Astrocyte of the spinal cord (primary cell): ENCODE measurements around the gene CDC37.

Experiments
- DNase-seq: peaks from one replicate; pipeline ENCODE4 v3.0.0; 2011; ENCODE audit warnings: low read depth, low spot score
- H3K4me3 ChIP-seq: 2 replicates; pipeline ENCODE4 v1.5.1; 2011; ENCODE audit warnings: low read depth, mild to moderate bottlenecking, low read length, moderate library complexity
- in situ Hi-C: cut with HindIII; loops from 2 replicates; pipeline ENCODE4 v1.10.0; 2017; ENCODE audit warnings: low sequenced_read_pairs
- TF ChIP-seq, protein P1 (sequence below): IDR thresholded peaks from 2 replicates; pipeline ENCODE4 v1.5.1; 2012; ENCODE audit warnings: low read depth, mild to moderate bottlenecking, low read length, inconsistent platforms

Gene CDC37

DNA sequence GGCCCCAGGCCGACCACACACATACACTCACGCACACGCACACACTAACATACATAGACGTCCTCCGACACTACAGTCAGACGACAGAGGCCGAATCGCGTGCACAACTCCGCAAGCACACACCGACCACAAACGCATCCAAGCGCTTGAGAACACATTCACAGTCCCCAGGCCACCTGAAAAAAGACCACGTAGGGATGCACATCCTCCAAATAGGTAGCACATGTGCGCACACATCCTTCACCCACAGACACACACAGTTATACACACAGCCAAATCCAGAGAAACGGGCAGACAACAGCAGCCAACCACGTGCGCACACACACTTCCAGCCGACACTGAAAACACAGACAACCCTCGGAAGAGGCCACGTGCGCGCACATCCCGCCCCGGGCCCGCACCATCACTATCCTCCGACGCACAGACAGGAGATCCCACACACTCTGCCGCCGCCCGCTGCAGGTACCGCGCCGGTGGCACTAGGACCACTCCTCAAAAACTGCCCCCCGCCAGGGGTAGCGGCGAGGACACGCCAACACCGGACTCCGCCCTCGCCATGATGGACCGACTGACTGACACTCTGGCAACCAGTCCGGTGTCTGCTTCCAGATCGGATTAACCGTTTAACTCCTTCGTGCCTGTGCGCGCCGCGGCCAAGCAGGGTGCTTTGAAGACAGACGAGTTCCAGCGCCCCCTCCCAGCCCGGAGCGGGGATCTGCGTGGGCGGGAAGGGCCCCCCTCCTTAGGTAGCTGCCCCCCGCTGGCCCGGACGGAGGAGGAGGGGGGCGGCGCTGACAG lies 16.5 kb upstream of the CDC37 start:
- peak overlapping the region; percentile 42 for H3K4me3 ChIP-seq
- TF ChIP-seq, protein P1, sequence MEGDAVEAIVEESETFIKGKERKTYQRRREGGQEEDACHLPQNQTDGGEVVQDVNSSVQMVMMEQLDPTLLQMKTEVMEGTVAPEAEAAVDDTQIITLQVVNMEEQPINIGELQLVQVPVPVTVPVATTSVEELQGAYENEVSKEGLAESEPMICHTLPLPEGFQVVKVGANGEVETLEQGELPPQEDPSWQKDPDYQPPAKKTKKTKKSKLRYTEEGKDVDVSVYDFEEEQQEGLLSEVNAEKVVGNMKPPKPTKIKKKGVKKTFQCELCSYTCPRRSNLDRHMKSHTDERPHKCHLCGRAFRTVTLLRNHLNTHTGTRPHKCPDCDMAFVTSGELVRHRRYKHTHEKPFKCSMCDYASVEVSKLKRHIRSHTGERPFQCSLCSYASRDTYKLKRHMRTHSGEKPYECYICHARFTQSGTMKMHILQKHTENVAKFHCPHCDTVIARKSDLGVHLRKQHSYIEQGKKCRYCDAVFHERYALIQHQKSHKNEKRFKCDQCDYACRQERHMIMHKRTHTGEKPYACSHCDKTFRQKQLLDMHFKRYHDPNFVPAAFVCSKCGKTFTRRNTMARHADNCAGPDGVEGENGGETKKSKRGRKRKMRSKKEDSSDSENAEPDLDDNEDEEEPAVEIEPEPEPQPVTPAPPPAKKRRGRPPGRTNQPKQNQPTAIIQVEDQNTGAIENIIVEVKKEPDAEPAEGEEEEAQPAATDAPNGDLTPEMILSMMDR = no peak
- in situ Hi-C loops = no loop called here
- peak; percentile 80 for DNase-seq

DNA sequence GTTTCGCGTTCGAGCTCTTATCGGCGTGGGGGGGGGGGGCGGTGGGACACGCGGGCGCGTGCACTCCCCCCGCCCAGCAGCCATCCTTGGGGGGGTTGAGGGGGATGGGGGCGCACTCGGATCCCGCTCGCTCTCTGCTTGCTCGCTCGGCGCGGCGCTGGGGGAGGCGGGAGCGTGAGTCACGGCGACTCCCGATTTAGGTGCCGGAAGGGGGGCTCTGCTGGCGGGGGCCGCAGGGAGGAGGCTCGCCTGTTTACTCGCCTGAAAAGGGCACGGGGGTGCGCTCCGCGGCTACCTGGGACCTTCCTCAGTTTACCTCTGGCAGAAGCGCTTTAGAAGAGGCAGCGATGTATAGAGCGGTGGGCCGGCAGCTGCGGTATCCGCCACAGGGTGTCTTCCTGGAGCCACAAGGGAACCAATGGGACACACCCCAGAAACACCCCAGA lies 15.9 kb upstream of the CDC37 start:
- TF ChIP-seq, protein P1 = no peak
- in situ Hi-C loops = no loop called here
- peak overlapping the region; percentile 42 for H3K4me3 ChIP-seq
- no peak for DNase-seq

DNA sequence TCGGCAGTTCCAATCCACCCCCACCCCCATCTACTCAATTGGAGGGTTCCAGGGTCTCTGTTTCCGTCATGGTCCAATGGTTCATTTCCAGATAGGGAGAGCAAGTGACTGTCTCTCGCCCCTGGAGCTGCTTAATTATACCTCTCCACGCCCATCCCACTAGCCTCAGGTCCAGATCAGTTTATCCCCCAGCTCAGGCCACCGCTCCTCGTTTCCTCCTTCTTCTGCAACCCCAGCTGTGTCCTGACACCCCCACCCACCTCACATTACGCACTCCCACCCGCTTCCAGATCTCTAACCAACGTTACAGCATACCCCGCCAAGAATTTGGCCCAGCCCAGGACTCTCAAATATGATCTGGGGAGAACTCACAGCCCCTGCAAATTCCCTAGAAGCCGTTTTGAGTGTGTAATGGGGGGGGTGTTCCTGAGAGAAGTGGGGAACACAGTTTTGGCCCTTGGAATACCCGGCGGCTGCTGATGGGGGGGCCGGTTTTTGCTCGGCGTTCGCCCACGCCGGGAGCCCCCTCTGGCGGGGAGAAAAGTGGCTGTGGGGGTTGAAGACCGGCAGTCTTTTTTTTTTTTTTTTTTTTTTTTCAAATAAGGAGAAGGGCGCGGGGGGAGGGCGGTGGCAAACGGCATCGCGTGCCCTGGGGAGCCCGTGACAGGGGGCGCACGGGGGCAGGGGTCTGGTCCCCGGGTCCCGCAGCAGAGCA lies 15.3 kb upstream of the CDC37 start:
- in situ Hi-C loops = no loop called here
- no peak overlapping the region for H3K4me3 ChIP-seq
- DNase-seq = no peak
- TF ChIP-seq, protein P1 = peak; percentile 31

DNA sequence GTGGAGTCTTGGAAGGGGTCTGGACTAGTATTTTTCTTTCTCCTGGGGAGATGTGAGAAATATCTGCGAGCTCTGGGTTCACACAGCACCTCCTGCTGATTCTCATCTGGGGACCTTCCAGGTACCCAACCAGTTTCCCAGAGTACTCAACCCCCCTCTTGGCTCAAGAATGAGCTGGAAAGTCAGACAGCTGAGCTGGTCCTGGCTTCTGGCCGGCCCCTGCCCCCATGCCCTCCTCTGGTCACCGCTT lies 14.8 kb upstream of the CDC37 start:
- DNase-seq = peak; percentile 41
- in situ Hi-C loops = no loop called here

DNA sequence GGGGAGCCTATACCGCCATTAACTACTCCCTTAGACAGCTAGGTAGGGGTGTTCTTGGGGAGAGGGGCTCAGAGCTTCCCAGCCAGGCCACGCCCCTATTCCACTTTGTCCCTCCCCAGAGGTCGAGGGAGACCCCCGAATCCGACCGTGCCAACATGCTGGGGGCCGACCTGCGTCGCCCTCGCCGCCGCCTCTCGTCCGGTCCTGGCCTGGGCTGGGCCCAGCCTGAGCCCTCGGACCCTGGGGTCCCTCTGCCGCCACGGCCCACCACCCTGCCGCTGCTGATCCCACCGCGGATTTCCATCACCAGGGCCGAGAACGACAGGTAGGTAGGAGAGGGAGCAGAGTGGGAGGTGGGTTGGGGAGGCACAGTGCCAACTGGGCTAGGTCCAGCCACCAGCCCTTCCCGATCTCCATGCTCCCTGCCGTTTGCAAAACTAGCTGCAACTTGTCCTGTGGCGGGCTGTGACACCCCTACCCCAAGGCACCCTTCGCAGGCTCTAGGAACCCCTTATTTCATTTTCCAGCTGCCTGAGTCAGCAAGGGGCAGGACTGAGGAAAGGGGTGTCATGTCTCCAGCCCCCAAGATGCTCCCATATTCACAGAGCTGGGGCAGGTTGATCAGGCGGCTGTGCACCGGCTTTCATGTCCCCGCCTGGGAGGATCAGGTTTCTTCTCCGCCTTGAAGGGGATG lies 14.3 kb upstream of the CDC37 start:
- in situ Hi-C loops = no loop called here
- TF ChIP-seq, protein P1 = no peak
- no peak for DNase-seq
- H3K4me3 ChIP-seq = no peak overlapping the region

More for the DNA sequence above, 14.8 kb upstream of the CDC37 start:
- TF ChIP-seq, protein P1 = no peak
- H3K4me3 ChIP-seq = no peak overlapping the region

DNA sequence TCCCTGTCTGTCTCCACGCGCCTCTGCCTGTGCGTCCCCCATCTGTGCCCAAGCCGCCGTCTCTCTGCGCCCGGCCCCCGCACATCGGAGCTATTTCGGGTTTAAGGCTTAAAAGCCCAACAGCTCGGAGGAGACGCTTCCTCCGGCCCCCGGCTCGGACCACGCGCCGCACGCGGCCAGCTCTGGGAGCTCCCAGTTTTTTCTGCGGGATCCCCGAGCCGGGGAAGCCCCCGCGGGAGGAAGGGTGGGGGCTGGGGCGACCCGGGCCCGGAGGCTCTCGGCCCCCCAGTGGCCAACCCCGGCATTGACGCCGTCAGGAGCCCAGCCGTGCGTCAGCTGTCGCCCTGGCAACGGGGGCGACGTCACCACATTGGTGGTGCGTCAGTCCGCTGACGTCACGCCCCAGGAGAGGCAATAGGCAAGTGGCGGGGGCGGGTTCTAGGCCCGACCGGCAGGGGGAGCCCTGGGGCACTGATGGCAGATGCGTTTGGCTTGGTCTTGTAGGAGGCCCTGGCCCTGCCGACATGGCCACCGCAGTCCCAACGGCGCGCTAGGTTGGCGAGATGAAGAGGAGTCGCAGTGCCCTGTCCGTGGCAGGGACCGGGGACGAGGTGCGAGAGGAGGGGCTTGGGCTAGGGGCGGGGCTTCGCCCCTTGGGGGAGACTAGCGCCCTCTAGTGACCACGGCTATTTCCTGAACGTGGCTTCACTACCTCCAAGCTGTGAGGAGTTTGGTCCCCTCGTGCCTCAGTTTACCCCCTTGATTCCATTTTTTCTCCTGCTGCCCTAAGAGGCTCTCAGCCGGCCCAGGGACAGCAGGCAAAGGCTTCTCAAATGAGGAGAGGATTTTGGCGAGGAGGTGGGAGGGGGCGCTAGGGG lies 13.3 kb upstream of the CDC37 start:
- H3K4me3 ChIP-seq = peak overlapping the region; percentile 51
- in situ Hi-C loops = no loop called here
- peak; percentile 79 for DNase-seq
- TF ChIP-seq, protein P1 = peak; percentile 80
